SK-N-SH treated with all-trans-retinoic acid at 6 μM for 48 hours (cell line): ENCODE measurements around the gene MOCS1.

Experiments used
- ARNTL ChIP-seq: fragments of 450-650 bp; formaldehyde crosslinking; IDR thresholded peaks from 2 replicates; pipeline ENCODE4 v1.5.0; 2020; ENCODE audit warnings: low read depth, mild to moderate bottlenecking, moderate library complexity, borderline replicate concordance
- CREB5 ChIP-seq: fragments of 250-450 bp; sonication (Bioruptor Pico); IDR thresholded peaks from 2 replicates; pipeline ENCODE4 v1.5.1; 2020; ENCODE audit warnings: low read depth, mild to moderate bottlenecking, moderate library complexity
- CSDC2 ChIP-seq: fragments of 250-450 bp; sonication (Bioruptor Pico); IDR thresholded peaks from 2 replicates; pipeline ENCODE4 v1.5.0; 2020; ENCODE audit warnings: mild to moderate bottlenecking, moderate library complexity
- CSRNP3 ChIP-seq: fragments of 250-450 bp; sonication (Bioruptor Pico); IDR thresholded peaks from 2 replicates; pipeline ENCODE4 v1.5.1; 2021; ENCODE audit warnings: mild to moderate bottlenecking, moderate library complexity
- PATZ1 ChIP-seq: fragments of 250-450 bp; sonication (Bioruptor Pico); IDR thresholded peaks from 2 replicates; pipeline ENCODE4 v1.8.0; 2020; ENCODE audit warnings: mild to moderate bottlenecking, moderate library complexity, borderline replicate concordance
- RARB ChIP-seq: fragments of 250-450 bp; sonication (Bioruptor Pico); IDR thresholded peaks from 2 replicates; pipeline ENCODE4 v1.8.0; 2021; ENCODE audit warnings: mild to moderate bottlenecking, moderate library complexity
- SNAI2 ChIP-seq: fragments of 250-450 bp; sonication (Bioruptor Pico); IDR thresholded peaks from 2 replicates; pipeline ENCODE4 v1.5.0; 2020; ENCODE audit warnings: mild to moderate bottlenecking, moderate library complexity
- TCF4 ChIP-seq: fragments of 250-450 bp; sonication (Bioruptor Pico); IDR thresholded peaks from 2 replicates; pipeline ENCODE4 v1.8.0; 2021; ENCODE audit warnings: mild to moderate bottlenecking, moderate library complexity, borderline replicate concordance
- TOX ChIP-seq: fragments of 250-450 bp; sonication (Bioruptor Pico); IDR thresholded peaks from 2 replicates; pipeline ENCODE4 v1.8.0; 2021; ENCODE audit warnings: mild to moderate bottlenecking, moderate library complexity, borderline replicate concordance
- TSHZ2 ChIP-seq: fragments of 250-450 bp; sonication (Bioruptor Pico); IDR thresholded peaks from 2 replicates; pipeline ENCODE4 v1.5.0; 2020; ENCODE audit warnings: mild to moderate bottlenecking, moderate library complexity
- ZC3H10 ChIP-seq: fragments of 250-450 bp; sonication (Bioruptor Pico); IDR thresholded peaks from 2 replicates; pipeline ENCODE4 v1.5.1; 2021; ENCODE audit warnings: mild to moderate bottlenecking, moderate library complexity
- ZFP3 ChIP-seq: fragments of 250-450 bp; sonication (Bioruptor Pico); IDR thresholded peaks from 2 replicates; pipeline ENCODE4 v1.5.0; 2020; ENCODE audit warnings: mild to moderate bottlenecking, moderate library complexity
- ZNF565 ChIP-seq: fragments of 450-650 bp; formaldehyde crosslinking; conservative IDR thresholded peaks from 2 replicates; pipeline ENCODE4 v1.5.0; 2020; ENCODE audit warnings: low read depth, mild to moderate bottlenecking, moderate library complexity
- ZNF8 ChIP-seq: fragments of 450-650 bp; formaldehyde crosslinking; IDR thresholded peaks from 2 replicates; pipeline ENCODE4 v1.5.0; 2020; ENCODE audit warnings: mild to moderate bottlenecking, moderate library complexity

- TF ChIP-seq CREB5 (no peak), ARNTL (CRISPR knock-in tag) (no peak), PATZ1 (CRISPR knock-in tag) (no peak), ZFP3 (no peak), ZC3H10 (CRISPR knock-in tag) (no peak), SNAI2 (CRISPR knock-in tag) (no peak), ZNF565 (CRISPR knock-in tag) (no peak), RARB (CRISPR knock-in tag) (no peak), ZNF8 (no peak), TCF4 (no peak), TOX (no peak), TSHZ2 (CRISPR knock-in tag) (no peak), CSRNP3 (CRISPR knock-in tag) (no peak), CSDC2 (CRISPR knock-in tag) (no peak)
Measured at GRCh38 chr6:39910164-39910563, 24.1 kb downstream of the MOCS1 start.
